HepG2 (cell line): Measurements from ENCODE around the gene ORC3. TPM values are rescaled to one million over a fixed set of nuclear protein-coding genes. Genes with fewer than 3 reads are reported as not detected.
A peak's percentile ranks its signal among the peaks of the same experiment; 100 is the strongest.

ENCODE experiments used
- ARNT ChIP-seq: fragments of 450-650 bp; IDR thresholded peaks from 2 replicates; pipeline ENCODE4 v1.6.1; 2017
- DBP ChIP-seq: sonication (generic); formaldehyde crosslinking; IDR thresholded peaks from 2 replicates; pipeline ENCODE4 v1.4.0; 2020; ENCODE audit warnings: missing genetic modification reagents; ENCODE audit errors: not compliant biosample characterization
- DMAP1 ChIP-seq: IDR thresholded peaks from 2 replicates; pipeline ENCODE4 v1.6.1; 2016
- ERF ChIP-seq: IDR thresholded peaks from 2 replicates; pipeline ENCODE4 v1.6.1; 2018; ENCODE audit warnings: missing biosample characterization, missing genetic modification reagents
- NR2F6 ChIP-seq, 2 experiments: IDR thresholded peaks; 2 replicates each; pipeline ENCODE4 v1.6.1; 2016; ENCODE audit warnings: antibody characterized with exemption in 1 of 2, mild to moderate bottlenecking in 1 of 2
- PRDM4 ChIP-seq: sonication (generic); formaldehyde crosslinking; IDR thresholded peaks from 2 replicates; pipeline ENCODE4 v1.9.0; 2021; ENCODE audit warnings: missing genetic modification reagents, borderline replicate concordance
- PRMT3 ChIP-seq: sonication (generic); formaldehyde crosslinking; IDR thresholded peaks from 2 replicates; pipeline ENCODE4 v1.8.1; 2022; ENCODE audit warnings: low read depth, mild to moderate bottlenecking, moderate library complexity, missing genetic modification reagents, borderline replicate concordance
- RXRB ChIP-seq: IDR thresholded peaks from 2 replicates; pipeline ENCODE4 v1.6.1; 2016; ENCODE audit warnings: borderline replicate concordance, missing genetic modification reagents, missing compliant biosample characterization
- ZFP37 ChIP-seq: sonication (generic); formaldehyde crosslinking; IDR thresholded peaks from 2 replicates; pipeline ENCODE4 v1.4.0; 2020; ENCODE audit warnings: missing genetic modification reagents, borderline replicate concordance
- ZNF124 ChIP-seq: sonication (generic); formaldehyde crosslinking; IDR thresholded peaks from 2 replicates; pipeline ENCODE4 v1.4.0; 2020; ENCODE audit warnings: missing genetic modification reagents
- ZNF180 ChIP-seq: sonication (generic); formaldehyde crosslinking; IDR thresholded peaks from 2 replicates; pipeline ENCODE4 v1.4.0; 2020; ENCODE audit warnings: low read depth, missing genetic modification reagents, borderline replicate concordance
- ZNF317 ChIP-seq: sonication (generic); formaldehyde crosslinking; IDR thresholded peaks from 2 replicates; pipeline ENCODE4 v1.5.0; 2020; ENCODE audit warnings: mild to moderate bottlenecking, missing genetic modification reagents
- ZNF441 ChIP-seq: sonication (generic); formaldehyde crosslinking; IDR thresholded peaks from 2 replicates; pipeline ENCODE4 v1.7.0; 2021; ENCODE audit warnings: missing genetic modification reagents, borderline replicate concordance
- ZNF639 ChIP-seq: conservative IDR thresholded peaks from 2 replicates; pipeline ENCODE4 v1.6.1; 2018; ENCODE audit warnings: missing genetic modification reagents
- ZNF784 ChIP-seq: sonication (generic); formaldehyde crosslinking; IDR thresholded peaks from 2 replicates; pipeline ENCODE4 v1.5.1; 2020; ENCODE audit warnings: missing genetic modification reagents, mild to moderate bottlenecking, borderline replicate concordance
- ZSCAN9 ChIP-seq: IDR thresholded peaks from 2 replicates; pipeline ENCODE4 v1.6.1; 2016; ENCODE audit warnings: borderline replicate concordance
- polyA plus RNA-seq, 8 experiments: library from polyadenylated mRNA; depleted of rRNA in 3 of 8; stranded (reverse) in 7 of 8; unstranded in 1 of 8; fragments of >200 nt; fragmentation: Illumina TruSeq in 4 of 8; extraction: Trizol in 4 of 8; gene quantifications; 2 replicates each; pipeline versions ENCODE4 v1.2.1 to v1.2.3, GENCODE V29; 2011 to 2016; ENCODE audit warnings: low read depth in 4 of 8, missing spikeins in 1 of 8, mixed read lengths in 1 of 8; ENCODE audit not compliant: insufficient read depth in 1 of 8
- total RNA-seq, 5 experiments: library from RNA; depleted of rRNA; stranded (reverse); fragments of >200 nt; fragmentation: Illumina TruSeq; extraction: Trizol; gene quantifications; 2 replicates each; pipeline ENCODE4 v1.2.3, GENCODE V29; 2016; ENCODE audit warnings: low read depth in 1 of 5
- TF ChIP-seq, protein P1 (sequence below): sonication (generic); formaldehyde crosslinking; IDR thresholded peaks from 2 replicates; pipeline ENCODE4 v1.5.0; 2020; ENCODE audit warnings: missing genetic modification reagents
- TF ChIP-seq, protein P2 (sequence below): sonication (generic); formaldehyde crosslinking; IDR thresholded peaks from 2 replicates; pipeline ENCODE4 v1.8.1; 2023; ENCODE audit warnings: missing genetic modification reagents, inconsistent platforms, borderline replicate concordance
- TF ChIP-seq, protein P3 (sequence below): sonication (generic); formaldehyde crosslinking; IDR thresholded peaks from 2 replicates; pipeline ENCODE4 v1.8.0; 2022; ENCODE audit warnings: missing genetic modification reagents, mild to moderate bottlenecking, inconsistent platforms, borderline replicate concordance

Gene ORC3
- total and polyA plus RNA-seq, 2 of the 13 experiments (the other 11 are each of a cell fraction or from before 2014, with no cell fraction given): 21.8 to 43.5 TPM

GRCh38 chr6:87671555-87672029 is 81.7 kb downstream of the ORC3 start (continued):
- TF ChIP-seq ZNF180 (no peak), ZNF784 (no peak; the same call in 1 of the 2 replicates), DMAP1 (CRISPR knock-in tag) (peak; percentile 71; the same call in 1 of the 2 replicates), ZNF124 (peak; percentile 93), ERF (peak; percentile 85; the same call in 1 of the 2 replicates), ZNF317 (CRISPR knock-in tag) (peak; percentile 81), ZFP37 (0 out of 2 replicates have a peak, but pooled peaks have one; percentile 32), NR2F6 (IDR thresholded peaks at IDR 0.05) (peak; percentile 99), NR2F6 (CRISPR knock-in tag; IDR thresholded peaks at IDR 0.05) (peak; percentile 98), DBP (peak; percentile 43), PRDM4 (no peak), ARNT (no peak), ZNF639 (CRISPR knock-in tag) (peak; percentile 58; the same call in 1 of the 2 replicates), PRMT3 (CRISPR knock-in tag) (no peak), ZNF441 (CRISPR knock-in tag) (peak; percentile 25; the same call in 1 of the 2 replicates), ZSCAN9 (peak; percentile 84; the same call in 1 of the 2 replicates), RXRB (CRISPR knock-in tag) (peak; percentile 98)
- TF ChIP-seq, protein P1, sequence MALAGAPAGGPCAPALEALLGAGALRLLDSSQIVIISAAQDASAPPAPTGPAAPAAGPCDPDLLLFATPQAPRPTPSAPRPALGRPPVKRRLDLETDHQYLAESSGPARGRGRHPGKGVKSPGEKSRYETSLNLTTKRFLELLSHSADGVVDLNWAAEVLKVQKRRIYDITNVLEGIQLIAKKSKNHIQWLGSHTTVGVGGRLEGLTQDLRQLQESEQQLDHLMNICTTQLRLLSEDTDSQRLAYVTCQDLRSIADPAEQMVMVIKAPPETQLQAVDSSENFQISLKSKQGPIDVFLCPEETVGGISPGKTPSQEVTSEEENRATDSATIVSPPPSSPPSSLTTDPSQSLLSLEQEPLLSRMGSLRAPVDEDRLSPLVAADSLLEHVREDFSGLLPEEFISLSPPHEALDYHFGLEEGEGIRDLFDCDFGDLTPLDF: peak; percentile 47; the same call in 1 of the 2 replicates
- TF ChIP-seq, protein P2, sequence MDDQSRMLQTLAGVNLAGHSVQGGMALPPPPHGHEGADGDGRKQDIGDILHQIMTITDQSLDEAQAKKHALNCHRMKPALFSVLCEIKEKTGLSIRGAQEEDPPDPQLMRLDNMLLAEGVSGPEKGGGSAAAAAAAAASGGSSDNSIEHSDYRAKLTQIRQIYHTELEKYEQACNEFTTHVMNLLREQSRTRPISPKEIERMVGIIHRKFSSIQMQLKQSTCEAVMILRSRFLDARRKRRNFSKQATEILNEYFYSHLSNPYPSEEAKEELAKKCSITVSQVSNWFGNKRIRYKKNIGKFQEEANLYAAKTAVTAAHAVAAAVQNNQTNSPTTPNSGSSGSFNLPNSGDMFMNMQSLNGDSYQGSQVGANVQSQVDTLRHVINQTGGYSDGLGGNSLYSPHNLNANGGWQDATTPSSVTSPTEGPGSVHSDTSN: no peak
- TF ChIP-seq, protein P3, sequence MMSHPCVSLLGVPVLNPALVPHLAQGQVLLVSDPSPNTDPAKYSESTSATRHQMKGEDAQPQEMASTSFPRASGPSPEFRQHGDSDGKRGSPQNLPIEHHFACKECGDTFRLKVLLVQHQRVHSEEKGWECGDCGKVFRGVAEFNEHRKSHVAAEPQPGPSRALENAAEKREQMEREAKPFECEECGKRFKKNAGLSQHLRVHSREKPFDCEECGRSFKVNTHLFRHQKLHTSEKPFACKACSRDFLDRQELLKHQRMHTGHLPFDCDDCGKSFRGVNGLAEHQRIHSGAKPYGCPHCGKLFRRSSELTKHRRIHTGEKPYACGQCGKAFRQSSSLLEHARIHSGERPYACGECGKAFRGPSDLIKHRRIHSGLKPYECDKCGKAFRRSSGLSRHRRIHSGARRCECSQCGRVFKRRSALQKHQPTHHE (CRISPR knock-in tag): peak; percentile 39; the same call in 1 of the 2 replicates
